HEK293 (cell line): ENCODE data around the gene CC2D2A.

Experiments
- CTCF ChIA-PET: fragments of 350-600 bp; formaldehyde crosslinking; extraction: SDS; loops from one replicate; lab custom pipeline; 2021; ENCODE audit warnings: antibody characterized with exemption; lab: Yijun Ruan, JAX
- POLR2A ChIA-PET: fragments of 300-600 bp; formaldehyde crosslinking; extraction: SDS; loops from one replicate; lab custom pipeline; 2020; ENCODE audit warnings: antibody characterized with exemption, inconsistent platforms; lab: Yijun Ruan, JAX
- H3K27ac ChIP-seq: fragments of 200-500 bp; sonication (Bioruptor generic); 2 replicates; pipeline ENCODE4 v1.5.1; 2014; ENCODE audit warnings: low read depth, low read length, control low read depth, inconsistent platforms; ENCODE audit errors: extremely low read depth
- H3K36me3 ChIP-seq, 2 experiments: fragments of 200-500 bp in 1 of 2; sonication (Bioruptor generic) in 1 of 2; 1 replicate in 1 of 2; 2 replicates in 1 of 2; pipeline ENCODE4 v1.5.1; 2014 to 2017; ENCODE audit warnings: inconsistent platforms in 2 of 2, low read length in 2 of 2; ENCODE audit not compliant: control insufficient read depth in 2 of 2, insufficient read depth in 1 of 2
- H3K4me1 ChIP-seq: fragments of 200-500 bp; sonication (Bioruptor generic); 2 replicates; pipeline ENCODE4 v1.5.1; 2014; ENCODE audit warnings: mild to moderate bottlenecking, low read length, inconsistent platforms; ENCODE audit not compliant: control insufficient read depth, insufficient read depth
- H3K4me3 ChIP-seq: 2 replicates; pipeline ENCODE4 v1.5.1; 2011; ENCODE audit warnings: low read depth, mild to moderate bottlenecking, control low read depth, low read length, moderate library complexity
- H3K9me3 ChIP-seq: fragments of 200-500 bp; sonication (Bioruptor generic); 2 replicates; pipeline ENCODE4 v1.5.1; 2014; ENCODE audit warnings: low read depth, low read length, inconsistent platforms; ENCODE audit not compliant: control insufficient read depth, insufficient read depth
- GLI4 ChIP-seq: fragments of 450-650 bp; formaldehyde crosslinking; IDR thresholded peaks from 2 replicates; pipeline ENCODE4 v1.5.1; 2016; ENCODE audit warnings: missing biosample characterization, missing genetic modification characterization
- GLIS2 ChIP-seq: fragments of 450-650 bp; formaldehyde crosslinking; IDR thresholded peaks from 2 replicates; pipeline ENCODE4 v1.5.1; 2016; ENCODE audit warnings: missing biosample characterization, missing genetic modification characterization
- KLF16 ChIP-seq: fragments of 450-650 bp; formaldehyde crosslinking; IDR thresholded peaks from 2 replicates; pipeline ENCODE4 v1.5.1; 2017; ENCODE audit warnings: missing biosample characterization, missing genetic modification characterization
- MEIS1 ChIP-seq: sonication (generic); formaldehyde crosslinking; IDR thresholded peaks from 2 replicates; pipeline ENCODE4 v1.8.1; 2022; ENCODE audit warnings: missing genetic modification reagents, mild to moderate bottlenecking, borderline replicate concordance
- PRDM1 ChIP-seq: fragments of 450-650 bp; formaldehyde crosslinking; IDR thresholded peaks from 2 replicates; pipeline ENCODE4; 2016; ENCODE audit warnings: missing biosample characterization, missing genetic modification characterization
- PRDM10 ChIP-seq: fragments of 450-650 bp; formaldehyde crosslinking; IDR thresholded peaks from 2 replicates; pipeline ENCODE4 v1.5.1; 2016; ENCODE audit warnings: missing biosample characterization, missing genetic modification characterization
- ZBTB21 ChIP-seq: fragments of 450-650 bp; formaldehyde crosslinking; IDR thresholded peaks from 2 replicates; pipeline ENCODE4 v1.5.1; 2017; ENCODE audit warnings: missing biosample characterization, missing genetic modification characterization
- ZBTB49 ChIP-seq: fragments of 450-650 bp; formaldehyde crosslinking; IDR thresholded peaks from 2 replicates; pipeline ENCODE4 v1.5.1; 2016; ENCODE audit warnings: missing biosample characterization, missing genetic modification characterization, low read depth
- ZBTB8A ChIP-seq: fragments of 450-650 bp; formaldehyde crosslinking; IDR thresholded peaks from 2 replicates; pipeline ENCODE4 v1.5.1; 2016; ENCODE audit warnings: missing biosample characterization, missing genetic modification characterization
- ZNF140 ChIP-seq: fragments of 450-650 bp; formaldehyde crosslinking; IDR thresholded peaks from 2 replicates; pipeline ENCODE4 v1.5.1; 2016; ENCODE audit warnings: missing biosample characterization, missing genetic modification characterization
- ZNF223 ChIP-seq: fragments of 450-650 bp; formaldehyde crosslinking; IDR thresholded peaks from 2 replicates; pipeline ENCODE4 v1.5.1; 2016; ENCODE audit warnings: missing biosample characterization, missing genetic modification characterization
- ZNF423 ChIP-seq: fragments of 450-650 bp; formaldehyde crosslinking; IDR thresholded peaks from 2 replicates; pipeline ENCODE4 v1.5.1; 2016; ENCODE audit warnings: missing biosample characterization, missing genetic modification characterization
- ZNF48 ChIP-seq: fragments of 450-650 bp; formaldehyde crosslinking; IDR thresholded peaks from 2 replicates; pipeline ENCODE4 v1.5.1; 2016; ENCODE audit warnings: missing biosample characterization, missing genetic modification characterization
- ZNF501 ChIP-seq: fragments of 450-650 bp; formaldehyde crosslinking; IDR thresholded peaks from 2 replicates; pipeline ENCODE4 v1.5.1; 2016; ENCODE audit warnings: missing biosample characterization, missing genetic modification characterization
- ZNF580 ChIP-seq: fragments of 450-650 bp; formaldehyde crosslinking; IDR thresholded peaks from 2 replicates; pipeline ENCODE4 v1.5.1; 2016; ENCODE audit warnings: missing biosample characterization, missing genetic modification characterization
- ZNF645 ChIP-seq: fragments of 450-650 bp; formaldehyde crosslinking; IDR thresholded peaks from 2 replicates; pipeline ENCODE4; 2016; ENCODE audit warnings: missing biosample characterization, missing genetic modification characterization
- ZNF837 ChIP-seq: fragments of 450-650 bp; formaldehyde crosslinking; IDR thresholded peaks from 2 replicates; pipeline ENCODE4 v1.5.1; 2016; ENCODE audit warnings: missing biosample characterization, missing genetic modification characterization

Gene CC2D2A

GRCh38 chr4:15434091-15434490 lies 35.6 kb upstream of the CC2D2A start:
- TF ChIP-seq ZNF645 (tag by site-specific recombination), result no peak
- no peak for TF ChIP-seq ZBTB49
- no peak for TF ChIP-seq ZNF48 (tag by site-specific recombination)
- POLR2A ChIA-PET, result no interaction called here
- Histone ChIP-seq H3K4me3 (no peak overlapping the region), H3K27ac (no peak overlapping the region), H3K9me3 (no peaks in the 10 kb centered on the region), H3K4me1 (no peaks in the 10 kb centered on the region), H3K36me3 (no peaks in the 10 kb centered on the region)
- CTCF ChIA-PET, result no interaction called here

GRCh38 chr4:15434676-15435075 lies 35.0 kb upstream of the CC2D2A start:
- ChIA-PET CTCF (no interaction called here), POLR2A (no interaction called here)
- Histone ChIP-seq H3K9me3 (no peaks in the 10 kb centered on the region), H3K4me1 (no peaks in the 10 kb centered on the region), H3K36me3 (no peaks in the 10 kb centered on the region), H3K4me3 (no peak overlapping the region), H3K27ac (no peak overlapping the region)
- TF ChIP-seq ZNF140 (no peak), GLIS2 (no peak)

GRCh38 chr4:15436513-15436912 lies 33.2 kb upstream of the CC2D2A start:
- H3K36me3 ChIP-seq, result no peaks in the 10 kb centered on the region
- H3K4me1 ChIP-seq, result no peaks in the 10 kb centered on the region
- ChIA-PET CTCF (interaction anchor here (0.7 kb wide), 1 partner anchor 84 kb away, joined by 3 read pairs; no protein-coding TSS in a partner anchor), POLR2A (no interaction called here)
- TF ChIP-seq KLF16 (no peak), ZBTB8A (tag by site-specific recombination) (no peak), PRDM10 (0 out of 2 replicates have a peak, but pooled peaks have one; percentile 11), ZBTB21 (tag by site-specific recombination) (no peak), MEIS1 (CRISPR knock-in tag) (no peak)
- H3K4me3 ChIP-seq, result no peak overlapping the region
- no peaks in the 10 kb centered on the region for H3K9me3 ChIP-seq
- H3K27ac ChIP-seq, result no peak overlapping the region

GRCh38 chr4:15438939-15439524 lies 30.6 kb upstream of the CC2D2A start:
- POLR2A ChIA-PET, result no interaction called here
- TF ChIP-seq ZNF501 (tag by site-specific recombination) (no peak), ZNF837 (tag by site-specific recombination) (no peak), GLI4 (no peak), ZNF423 (no peak), PRDM1 (tag by site-specific recombination) (no peak), ZNF580 (tag by site-specific recombination) (no peak), ZNF140 (no peak), ZNF223 (no peak)
- TF ChIP-seq, all 188 proteins: peak for 0
- Histone ChIP-seq H3K4me1 (no peaks in the 10 kb centered on the region), H3K4me3 (no peak overlapping the region), H3K9me3 (no peaks in the 10 kb centered on the region), H3K36me3 (no peaks in the 10 kb centered on the region), H3K27ac (no peak overlapping the region)
- CTCF ChIA-PET, result no interaction called here
